K562 (cell line): ENCODE data around the gene RIT2. TPM values are rescaled to one million over a fixed set of nuclear protein-coding genes. Genes with fewer than 3 reads are reported as not detected.

ENCODE experiments used
- ATAC-seq: fragments of 200-7000 bp; cut with Tn5 transposase; 3 replicates; pipeline ENCODE4 v1.9.1; 2020; ENCODE audit warnings: moderate library complexity
- BruUV-seq: library from RNA; stranded (reverse); fragments of 400-500 nt; replicated peaks from 2 replicates; lab custom pipeline; 2021; lab: Mats Ljungman, UMichigan
- CTCF ChIA-PET: fragments of 300-600 bp; formaldehyde crosslinking; extraction: SDS; loops from one replicate; lab custom pipeline; 2021; ENCODE audit warnings: low intra/inter-chr PET ratio; lab: Yijun Ruan, JAX
- POLR2A ChIA-PET: fragments of 300-600, 350-650 bp; sonication (Branson Sonifier 250); formaldehyde crosslinking; extraction: SDS; loops from one replicate; lab custom pipeline; 2021; ENCODE audit warnings: antibody characterized with exemption, inconsistent platforms; lab: Yijun Ruan, JAX
- DNase-seq, 4 experiments: peaks; one replicate each; pipeline versions ENCODE4 v3.0.0 to v3.0.0-alpha.2; 2011 to 2018; ENCODE audit warnings: low spot score in 3 of 4, mixed read lengths in 3 of 4; ENCODE audit errors: extremely low read depth in 1 of 4
- FAIRE-seq: peaks from 2 replicates; lab custom pipeline; 2011; peaks lifted over from hg19 to GRCh38; lab: Jason Lieb, UNC
- H2AFZ ChIP-seq: 2 replicates; pipeline ENCODE4 v1.6.0; 2011; ENCODE audit warnings: low read depth, low read length, control low read depth, inconsistent platforms
- H3K27ac ChIP-seq: fragments of 200-600 bp; 3 replicates; pipeline ENCODE4 v1.8.0; 2011; ENCODE audit warnings: low read depth, mild to moderate bottlenecking, control low read depth, inconsistent platforms, low read length, moderate library complexity, mixed read lengths; ENCODE audit errors: extremely low read depth
- H3K27me3 ChIP-seq, 2 experiments: fragments of 300-600 bp in 1 of 2; 2 replicates in 1 of 2; 3 replicates in 1 of 2; pipeline versions ENCODE4 v1.6.0 to v1.8.0; 2011; ENCODE audit warnings: inconsistent platforms in 2 of 2, low read length in 2 of 2, mild to moderate bottlenecking in 1 of 2, mixed read lengths in 1 of 2, moderate library complexity in 1 of 2; ENCODE audit not compliant: control insufficient read depth in 2 of 2, insufficient read depth in 2 of 2
- H3K36me3 ChIP-seq: fragments of 300-600 bp; 3 replicates; pipeline ENCODE4 v1.8.0; 2011; ENCODE audit warnings: mild to moderate bottlenecking, low read length, inconsistent platforms; ENCODE audit not compliant: control insufficient read depth, insufficient read depth
- H3K4me1 ChIP-seq, 2 experiments: fragments of 200-600 bp in 1 of 2; replicated peaks in 1 of 2; 2 replicates in 1 of 2; 3 replicates in 1 of 2; pipeline versions ENCODE4 v1.5.1 to v1.8.0; 2011; ENCODE audit warnings: inconsistent platforms in 2 of 2, low read length in 2 of 2, mild to moderate bottlenecking in 1 of 2, mixed read lengths in 1 of 2, moderate library complexity in 1 of 2; ENCODE audit not compliant: control insufficient read depth in 2 of 2, insufficient read depth in 2 of 2
- H3K4me2 ChIP-seq: 2 replicates; pipeline ENCODE4 v1.6.1; 2011; ENCODE audit warnings: low read length, control low read depth, inconsistent platforms, mixed read lengths; ENCODE audit not compliant: insufficient read depth
- H3K4me3 ChIP-seq: fragments of 200-600 bp; sonication (generic), shearing (Covaris generic); 2 replicates; pipeline ENCODE4 v1.5.1; 2016; ENCODE audit warnings: control low read depth, inconsistent platforms
- H3K79me2 ChIP-seq: fragments of 200-600 bp; 3 replicates; pipeline ENCODE4 v1.8.0; 2011; ENCODE audit warnings: low read length, inconsistent platforms; ENCODE audit not compliant: control insufficient read depth, insufficient read depth
- H3K9ac ChIP-seq, 2 experiments: 2 replicates each; pipeline versions ENCODE4 v1.6.0 to v1.6.1; 2011; ENCODE audit warnings: low read depth in 2 of 2, low read length in 2 of 2, control low read depth in 1 of 2, inconsistent platforms in 1 of 2, mild to moderate bottlenecking in 1 of 2, mixed read lengths in 1 of 2; ENCODE audit not compliant: insufficient read depth in 1 of 2
- H3K9me1 ChIP-seq: one replicate; pipeline ENCODE4 v1.6.0; 2011; ENCODE audit warnings: inconsistent platforms, mild to moderate bottlenecking, low read length, moderate library complexity; ENCODE audit not compliant: control insufficient read depth, insufficient read depth
- H3K9me3 ChIP-seq: replicated peaks from 2 replicates; pipeline ENCODE4 v1.5.1; 2011; ENCODE audit warnings: low read depth, low read length, inconsistent platforms; ENCODE audit not compliant: control insufficient read depth, insufficient read depth
- H4K20me1 ChIP-seq: replicated peaks from 2 replicates; pipeline ENCODE4 v1.6.1; 2011; ENCODE audit warnings: low read length, inconsistent platforms, mixed read lengths; ENCODE audit not compliant: control insufficient read depth, insufficient read depth
- HNRNPUL1 ChIP-seq: fragments of 200-400 bp; formaldehyde crosslinking; IDR thresholded peaks from 2 replicates; pipeline ENCODE4 v1.6.1; 2017; ENCODE audit warnings: low read length
- KLF10 ChIP-seq: fragments of 250-450 bp; sonication (Bioruptor Pico); IDR thresholded peaks from 2 replicates; pipeline ENCODE4 v1.6.1; 2021; ENCODE audit warnings: matching md5 sums
- NFATC3 ChIP-seq: fragments of 450-650 bp; IDR thresholded peaks from 2 replicates; pipeline ENCODE4 v1.6.1; 2017; ENCODE audit warnings: mild to moderate bottlenecking
- SUPT5H ChIP-seq: fragments of 450-650 bp; IDR thresholded peaks from 2 replicates; pipeline ENCODE4 v1.6.1; 2016
- ZFPM2 ChIP-seq: fragments of 250-450 bp; sonication (Bioruptor Pico); IDR thresholded peaks from 2 replicates; pipeline ENCODE4 v1.5.1; 2022; ENCODE audit warnings: mild to moderate bottlenecking
- ZNF766 ChIP-seq: fragments of 200-800 bp; sonication (Bioruptor generic); conservative IDR thresholded peaks from 2 replicates; pipeline ENCODE4 v1.6.1; 2016; ENCODE audit warnings: missing genetic modification characterization, missing compliant biosample characterization
- WGBS: fragments of 100-300 bp; shearing (Covaris generic); methylation state at CpG from one replicate; pipeline ENCODE4 v1.1.6; 2016; ENCODE audit warnings: low coverage, mixed read lengths; ENCODE audit not compliant: insufficient coverage; ENCODE audit errors: missing lambda C conversion rate; 5-methylcytosine and 5-hydroxymethylcytosine counted together
- in situ Hi-C: fragments of 300-500 bp; cut with MboI; formaldehyde crosslinking; loops from 4 replicates; pipeline ENCODE4 v1.15.0; 2018; ENCODE audit warnings: inconsistent platforms, mixed read lengths
- intact Hi-C: fragments of 100-400 bp; cut with micrococcal nuclease; formaldehyde crosslinking; loops from 2 replicates; pipeline ENCODE4 v1.14.2; 2022
- polyA plus RNA-seq, 8 experiments: library from polyadenylated mRNA; depleted of rRNA in 4 of 8; stranded (reverse) in 5 of 8; unstranded in 3 of 8; fragments of >200 nt; fragmentation: Nextera tagmentation in 2 of 8; fragmentation: Illumina TruSeq in 1 of 8; extraction: Ambion mirVana in 2 of 8; extraction: Trizol in 1 of 8; gene quantifications; 2 replicates each; pipeline versions ENCODE4 v1.2.1 to v1.2.3, GENCODE V29; 2011 to 2014; ENCODE audit warnings: inconsistent platforms in 1 of 8, missing spikeins in 1 of 8
- total RNA-seq, 7 experiments: library from RNA; depleted of rRNA in 6 of 7; stranded (reverse); fragments of >200 nt in 6 of 7; fragmentation: Illumina TruSeq in 2 of 7; extraction: Trizol in 2 of 7; gene quantifications; 2 replicates each; pipeline versions ENCODE4 v1.2.1 to v1.2.3, GENCODE V29; 2011 to 2021; ENCODE audit warnings: low replicate concordance in 1 of 7
- TF ChIP-seq, protein P1 (sequence below): fragments of 150-350 bp; IDR thresholded peaks from 2 replicates; pipeline ENCODE4 v1.6.1; 2014; ENCODE audit warnings: low read depth, mild to moderate bottlenecking, low read length, borderline replicate concordance
- TF ChIP-seq, protein P2 (sequence below): fragments of 250-450 bp; sonication (Bioruptor Pico); IDR thresholded peaks from 2 replicates; pipeline ENCODE4 v1.9.0; 2021; ENCODE audit warnings: mild to moderate bottlenecking
- TF ChIP-seq, protein P3 (sequence below): fragments of 450-650 bp; IDR thresholded peaks from 2 replicates; pipeline ENCODE4 v1.6.1; 2016

The RIT2 gene
- total and polyA plus RNA-seq, 9 of the 15 experiments (the other 6 are each of a cell fraction or from before 2014, with no cell fraction given): not detected

DNA sequence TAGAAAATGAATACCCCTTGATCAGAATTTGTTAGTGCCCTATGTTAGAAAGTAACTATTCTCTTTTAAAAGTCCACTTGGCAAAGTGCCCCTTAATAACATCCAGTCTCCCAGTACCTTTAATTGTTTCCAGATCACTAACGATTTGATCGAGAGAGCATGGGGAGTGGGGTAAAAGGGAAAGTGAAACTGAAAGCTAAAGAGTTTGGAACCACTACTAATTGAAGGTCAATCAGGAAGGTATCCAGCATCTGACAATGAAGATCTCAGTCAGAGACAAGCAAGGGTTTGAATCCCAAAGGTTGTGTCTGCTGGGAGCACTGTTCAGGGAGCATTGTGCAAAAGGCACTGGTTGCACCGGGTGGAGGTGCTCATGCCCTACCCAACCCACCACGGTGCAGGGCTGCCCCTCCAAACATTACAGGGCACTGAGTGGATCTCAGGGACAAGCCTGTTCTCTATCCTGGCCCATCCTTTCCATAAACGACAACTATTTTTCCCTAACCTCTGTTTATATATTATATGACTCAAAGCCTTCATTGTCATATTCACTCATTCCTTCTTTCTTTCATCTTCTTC lies 14.6 kb upstream of the RIT2 start:
- no peaks in the 10 kb centered on the region for H3K36me3 ChIP-seq
- DNase-seq (no peak), FAIRE-seq (no peak), ATAC-seq (no peak)
- H3K9me3 ChIP-seq: no peaks in the 10 kb centered on the region
- no TSS peak for BruUV-seq
- H3K4me3 ChIP-seq: no peak overlapping the region
- H3K27ac ChIP-seq: no peak overlapping the region
- H3K9ac ChIP-seq: no peak overlapping the region
- 2% methylated on average over 5 of the region's 5 CpGs for WGBS
- H3K27me3 ChIP-seq: no peaks in the 10 kb centered on the region
- ChIA-PET POLR2A (no interaction called here), CTCF (no interaction called here)
- H3K4me2 ChIP-seq: no peak overlapping the region
- H3K79me2 ChIP-seq: no peaks in the 10 kb centered on the region
- H3K9me1 ChIP-seq: no peaks in the 10 kb centered on the region
- intact Hi-C loops (no loop called here), in situ Hi-C loops (no loop called here)
- H4K20me1 ChIP-seq: no peaks in the 10 kb centered on the region
- H3K4me1 ChIP-seq: no peaks in the 10 kb centered on the region
- H2AFZ ChIP-seq: no peak overlapping the region
- TF ChIP-seq ZNF766 (CRISPR knock-in tag) (no peak), SUPT5H (no peak), HNRNPUL1 (no peak), NFATC3 (no peak), KLF10 (no peak), ZFPM2 (no peak)
- TF ChIP-seq, protein P1, sequence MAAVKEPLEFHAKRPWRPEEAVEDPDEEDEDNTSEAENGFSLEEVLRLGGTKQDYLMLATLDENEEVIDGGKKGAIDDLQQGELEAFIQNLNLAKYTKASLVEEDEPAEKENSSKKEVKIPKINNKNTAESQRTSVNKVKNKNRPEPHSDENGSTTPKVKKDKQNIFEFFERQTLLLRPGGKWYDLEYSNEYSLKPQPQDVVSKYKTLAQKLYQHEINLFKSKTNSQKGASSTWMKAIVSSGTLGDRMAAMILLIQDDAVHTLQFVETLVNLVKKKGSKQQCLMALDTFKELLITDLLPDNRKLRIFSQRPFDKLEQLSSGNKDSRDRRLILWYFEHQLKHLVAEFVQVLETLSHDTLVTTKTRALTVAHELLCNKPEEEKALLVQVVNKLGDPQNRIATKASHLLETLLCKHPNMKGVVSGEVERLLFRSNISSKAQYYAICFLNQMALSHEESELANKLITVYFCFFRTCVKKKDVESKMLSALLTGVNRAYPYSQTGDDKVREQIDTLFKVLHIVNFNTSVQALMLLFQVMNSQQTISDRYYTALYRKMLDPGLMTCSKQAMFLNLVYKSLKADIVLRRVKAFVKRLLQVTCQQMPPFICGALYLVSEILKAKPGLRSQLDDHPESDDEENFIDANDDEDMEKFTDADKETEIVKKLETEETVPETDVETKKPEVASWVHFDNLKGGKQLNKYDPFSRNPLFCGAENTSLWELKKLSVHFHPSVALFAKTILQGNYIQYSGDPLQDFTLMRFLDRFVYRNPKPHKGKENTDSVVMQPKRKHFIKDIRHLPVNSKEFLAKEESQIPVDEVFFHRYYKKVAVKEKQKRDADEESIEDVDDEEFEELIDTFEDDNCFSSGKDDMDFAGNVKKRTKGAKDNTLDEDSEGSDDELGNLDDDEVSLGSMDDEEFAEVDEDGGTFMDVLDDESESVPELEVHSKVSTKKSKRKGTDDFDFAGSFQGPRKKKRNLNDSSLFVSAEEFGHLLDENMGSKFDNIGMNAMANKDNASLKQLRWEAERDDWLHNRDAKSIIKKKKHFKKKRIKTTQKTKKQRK: no peak
- TF ChIP-seq, protein P2, sequence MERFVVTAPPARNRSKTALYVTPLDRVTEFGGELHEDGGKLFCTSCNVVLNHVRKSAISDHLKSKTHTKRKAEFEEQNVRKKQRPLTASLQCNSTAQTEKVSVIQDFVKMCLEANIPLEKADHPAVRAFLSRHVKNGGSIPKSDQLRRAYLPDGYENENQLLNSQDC: no peak
- TF ChIP-seq, protein P3, sequence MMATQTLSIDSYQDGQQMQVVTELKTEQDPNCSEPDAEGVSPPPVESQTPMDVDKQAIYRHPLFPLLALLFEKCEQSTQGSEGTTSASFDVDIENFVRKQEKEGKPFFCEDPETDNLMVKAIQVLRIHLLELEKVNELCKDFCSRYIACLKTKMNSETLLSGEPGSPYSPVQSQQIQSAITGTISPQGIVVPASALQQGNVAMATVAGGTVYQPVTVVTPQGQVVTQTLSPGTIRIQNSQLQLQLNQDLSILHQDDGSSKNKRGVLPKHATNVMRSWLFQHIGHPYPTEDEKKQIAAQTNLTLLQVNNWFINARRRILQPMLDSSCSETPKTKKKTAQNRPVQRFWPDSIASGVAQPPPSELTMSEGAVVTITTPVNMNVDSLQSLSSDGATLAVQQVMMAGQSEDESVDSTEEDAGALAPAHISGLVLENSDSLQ: no peak
